GM12891 (cell line): ENCODE results near the gene TEX19.

Source experiments
- POLR2A ChIP-seq: IDR thresholded peaks from 2 replicates; pipeline ENCODE4 v1.6.1; 2011; ENCODE audit warnings: low read depth, low read length, control low read depth
- POLR2AphosphoS5 ChIP-seq: IDR thresholded peaks from 2 replicates; pipeline ENCODE4 v1.6.1; 2011; ENCODE audit warnings: low read depth, low read length, control low read depth
- SPI1 ChIP-seq: IDR thresholded peaks from 2 replicates; pipeline ENCODE4 v1.6.1; 2011; ENCODE audit warnings: low read depth, low read length, control low read depth
- TAF1 ChIP-seq: IDR thresholded peaks from 2 replicates; pipeline ENCODE4 v1.6.1; 2011; ENCODE audit warnings: low read depth, low read length, control low read depth

GRCh38 chr17:82374626-82375331 is 15.7 kb downstream of the TEX19 start:
- TF ChIP-seq POLR2A: no peak
- TF ChIP-seq TAF1: no peak
- TF ChIP-seq POLR2AphosphoS5: no peak
- no peak for TF ChIP-seq SPI1
